NCI-H2107 (cell line): ENCODE measurements around the gene SH3BP5.
A peak's percentile ranks its signal among the peaks of the same experiment; 100 is the strongest.

Source experiments
- DNase-seq: peaks from one replicate; lab custom pipeline; 2025; lab: John Stamatoyannopoulos, UW

SH3BP5 gene

DNA sequence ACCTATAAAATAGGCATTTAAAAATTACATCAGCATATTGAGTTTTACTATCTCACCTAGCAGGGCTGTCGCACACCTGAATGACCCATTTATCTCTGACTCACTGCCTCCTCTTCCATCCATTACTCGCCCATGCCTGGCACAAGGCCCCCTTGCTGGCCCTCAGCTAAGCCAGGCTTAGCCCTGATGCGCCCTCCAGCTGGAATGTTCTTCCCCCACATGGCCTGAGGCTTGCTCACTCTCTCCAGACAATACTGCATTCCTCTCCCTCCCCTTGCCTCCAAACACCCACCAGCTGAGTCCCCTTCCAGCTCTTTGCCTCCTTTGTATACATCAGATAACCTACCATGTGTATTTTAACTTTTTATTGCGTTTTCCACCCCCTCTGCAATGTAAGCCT, 7.2 kb downstream of the SH3BP5 start:
- DNase-seq, result no peak

DNA sequence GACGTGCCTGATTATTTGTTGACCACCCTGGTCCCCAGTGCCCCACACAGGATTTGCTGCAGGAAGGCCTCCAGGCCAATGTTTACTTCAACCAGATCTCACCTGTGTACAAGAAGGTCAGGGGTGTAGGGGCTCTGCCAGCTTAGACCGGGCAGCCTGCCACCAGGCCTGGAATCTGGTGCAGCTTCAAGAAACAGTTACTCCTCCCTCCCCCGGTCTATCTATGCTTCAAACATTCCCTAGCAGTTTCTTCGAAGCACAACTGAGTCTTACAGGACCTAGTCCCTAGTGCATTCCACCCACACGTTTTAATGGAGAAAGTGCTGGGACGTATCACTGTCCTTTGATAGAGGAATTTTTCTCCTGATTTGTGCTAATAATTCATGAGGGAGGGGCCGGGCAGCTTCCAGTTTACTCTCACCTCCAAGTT, 8.0 kb downstream of the SH3BP5 start:
- no peak for DNase-seq

DNA sequence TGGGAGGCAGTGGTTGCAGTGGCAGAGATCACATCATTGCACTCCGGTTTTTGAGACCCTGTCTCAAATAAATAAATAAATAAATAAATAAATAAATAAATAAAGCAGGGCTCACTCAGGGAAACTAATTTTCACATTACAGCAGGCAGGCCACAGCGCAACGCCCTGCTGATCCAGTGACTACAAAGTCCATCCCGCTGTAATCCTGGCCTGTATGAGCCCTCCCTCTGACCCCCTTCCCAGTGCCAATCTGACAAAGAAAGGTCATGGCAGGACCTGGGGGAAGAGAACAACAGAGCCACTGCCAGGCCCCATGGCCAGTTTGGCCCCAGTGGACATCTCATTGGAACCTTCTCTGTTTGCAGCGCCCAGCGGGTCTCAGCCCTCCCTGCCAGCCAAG, 9.3 kb downstream of the SH3BP5 start:
- DNase-seq, result no peak

DNA sequence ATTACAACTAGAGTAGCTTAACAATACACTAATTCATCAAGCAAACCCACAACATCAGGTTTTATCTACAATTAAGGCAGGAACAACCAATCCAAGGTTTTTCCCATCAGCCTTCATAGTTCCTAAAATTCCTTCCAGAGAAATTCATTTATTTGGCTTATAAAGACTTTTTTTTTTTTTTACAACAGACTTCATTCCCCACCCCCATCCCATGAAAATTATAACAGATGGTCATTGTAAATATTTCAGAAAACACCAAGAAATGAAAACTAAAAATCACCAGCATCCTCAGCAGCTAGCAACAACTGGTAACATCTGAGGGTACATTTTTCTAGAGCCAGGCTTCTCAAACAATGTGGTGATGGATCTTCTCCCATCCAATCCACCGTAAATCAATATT, 11.0 kb downstream of the SH3BP5 start:
- DNase-seq, result no peak

DNA sequence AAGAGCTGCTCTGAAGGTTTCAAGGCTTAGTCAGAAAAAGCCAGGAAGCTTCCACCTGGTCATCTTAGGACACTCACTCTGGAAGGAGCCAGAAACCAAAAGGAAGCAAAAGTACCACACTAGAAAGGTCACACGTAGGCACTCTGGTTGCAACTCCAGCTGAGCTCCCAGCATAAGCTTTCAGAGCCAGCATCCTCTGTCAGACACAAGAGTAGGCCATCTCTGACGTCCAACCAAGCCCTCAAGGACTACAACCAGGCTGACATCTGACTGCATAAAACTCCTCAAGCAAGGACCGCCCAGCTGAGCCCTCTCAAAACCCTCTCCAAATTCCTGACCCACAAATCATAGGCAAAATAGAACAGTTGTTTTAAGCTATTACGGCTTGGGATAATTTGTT, 12.8 kb downstream of the SH3BP5 start:
- DNase-seq, result no peak

DNA sequence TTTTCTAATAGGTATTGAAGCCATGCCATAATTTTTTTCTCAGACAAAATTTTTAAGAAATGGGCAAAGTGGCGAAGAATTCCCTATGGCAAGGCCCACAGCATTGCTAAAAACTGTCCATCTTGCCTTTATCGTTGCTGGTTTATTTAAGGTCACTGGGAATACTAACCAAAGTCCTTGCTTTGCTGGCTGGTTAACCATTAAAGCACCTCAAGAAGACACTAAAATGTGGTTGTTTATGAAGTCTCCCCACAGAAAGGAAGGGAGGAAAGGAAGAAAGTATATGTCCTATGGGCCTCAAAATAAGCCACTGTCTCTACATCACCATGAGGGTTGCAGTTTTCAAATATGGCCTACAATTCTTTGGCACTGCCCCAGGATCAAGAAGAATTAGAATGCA, 13.2 kb downstream of the SH3BP5 start:
- no peak for DNase-seq

DNA sequence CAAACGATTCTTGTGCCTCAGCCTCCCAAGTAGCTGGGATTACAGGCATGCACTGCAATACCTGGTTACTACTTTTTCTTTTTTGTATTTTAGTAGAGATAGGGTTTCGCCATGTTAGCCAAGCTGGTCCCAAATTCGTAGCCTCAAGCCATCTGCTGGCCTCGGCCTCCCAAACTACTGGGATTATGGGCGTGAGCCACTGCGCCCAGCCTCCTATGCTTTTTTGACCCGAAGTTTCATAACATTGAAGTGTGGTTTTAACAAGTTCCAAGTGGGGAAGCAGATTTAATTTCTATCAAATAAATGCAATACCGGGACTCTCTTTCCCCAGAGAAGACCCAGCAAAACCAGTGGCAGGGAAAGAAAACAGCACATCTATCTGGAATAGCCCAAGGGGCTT, 13.7 kb downstream of the SH3BP5 start:
- no peak for DNase-seq

DNA sequence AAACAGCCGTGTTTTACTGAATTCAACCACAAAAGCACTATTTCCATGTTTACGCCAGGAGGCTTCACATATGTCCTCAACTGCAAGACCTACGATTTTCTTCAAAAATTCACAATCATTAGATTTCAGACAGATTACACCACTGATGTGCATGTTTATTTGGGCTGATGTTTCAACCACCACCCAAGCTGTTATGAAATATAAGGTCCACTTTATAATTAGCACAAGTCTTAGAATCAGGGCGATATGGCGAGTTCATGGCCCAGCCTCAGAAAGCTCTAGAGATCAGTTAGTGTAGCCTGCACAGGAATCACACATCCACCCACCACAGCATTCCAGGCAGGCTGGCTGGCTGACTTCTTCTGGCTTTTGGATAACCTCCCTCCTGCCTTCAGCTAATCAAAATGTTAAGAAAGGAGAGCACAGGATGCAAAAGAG, 15.4 kb downstream of the SH3BP5 start:
- DNase-seq, result no peak

DNA sequence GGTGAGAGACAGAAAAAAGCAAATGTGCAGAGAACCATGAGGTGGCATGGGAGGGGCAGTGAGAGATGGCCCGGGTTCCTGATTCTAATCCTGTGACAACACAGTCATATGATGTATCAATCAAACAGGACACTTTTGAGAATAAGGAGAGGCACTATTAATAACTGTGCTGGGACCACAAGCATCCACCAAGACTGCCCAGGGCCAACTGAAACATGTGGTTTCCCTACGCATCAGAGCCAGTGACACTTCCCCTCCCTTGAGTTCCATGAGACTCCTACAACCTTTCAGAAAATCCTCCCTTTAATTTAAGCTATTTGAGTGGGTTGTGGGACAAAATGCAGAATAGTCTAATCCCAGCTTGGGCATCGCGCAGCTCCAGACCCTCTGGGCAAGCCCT, 17.4 kb downstream of the SH3BP5 start:
- no peak for DNase-seq

DNA sequence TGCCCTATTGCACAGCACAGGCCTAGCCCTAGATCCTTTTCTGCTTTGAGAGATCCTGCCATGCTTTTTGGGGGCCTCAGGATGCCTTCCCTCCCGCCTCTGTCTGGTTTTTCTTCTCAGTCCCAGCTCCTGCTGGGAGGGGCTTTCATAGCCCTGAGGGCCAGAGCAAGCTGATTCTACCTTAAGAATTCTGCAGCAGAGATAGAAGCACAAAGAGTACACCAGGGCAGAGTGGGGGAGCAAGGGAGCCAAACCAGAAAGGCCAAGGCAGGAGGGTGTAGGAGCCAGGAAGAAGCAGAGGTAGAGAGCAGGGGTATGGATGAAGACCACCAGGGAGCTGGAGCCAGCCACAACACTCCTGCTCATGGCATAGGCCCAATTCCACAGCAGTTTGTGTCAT, 18.1 kb downstream of the SH3BP5 start:
- DNase-seq, result no peak

DNA sequence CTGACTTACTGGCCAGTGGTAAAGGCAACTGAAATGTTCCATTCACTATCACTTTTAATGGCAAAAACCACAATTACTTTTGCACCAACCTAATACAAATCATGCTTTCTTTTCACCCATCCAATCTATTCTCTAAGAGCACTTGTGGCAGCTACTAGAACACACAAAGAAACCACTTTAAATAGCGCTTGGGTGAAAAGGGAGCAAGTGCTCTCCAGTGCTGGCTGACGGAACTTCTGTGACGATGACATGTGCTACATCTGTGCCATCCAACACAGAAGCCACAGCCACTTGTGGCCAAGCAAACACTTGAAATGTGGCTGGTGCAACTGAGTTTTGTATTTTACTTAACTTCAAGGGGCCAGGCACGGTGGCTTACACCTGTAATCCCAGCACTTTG, 18.9 kb downstream of the SH3BP5 start:
- DNase-seq, result peak; percentile 69

DNA sequence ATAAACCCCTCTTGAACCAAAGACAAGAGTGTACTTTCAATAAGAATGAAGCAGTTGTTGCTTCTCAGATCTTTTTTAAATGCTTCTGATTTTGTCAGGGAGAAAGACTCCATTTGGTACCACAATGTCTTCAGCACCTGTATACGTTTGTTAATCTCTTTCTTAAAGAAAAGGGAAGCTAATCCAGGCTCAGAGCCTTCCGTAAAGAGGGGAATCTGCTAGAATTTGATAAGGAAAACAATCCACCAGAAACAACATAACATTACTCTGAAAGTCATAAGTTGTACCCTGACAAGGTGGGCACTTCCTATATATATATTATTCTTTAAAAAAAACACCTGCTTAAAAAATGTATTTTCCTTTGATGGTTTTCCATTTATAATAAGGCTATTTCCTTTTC, 19.8 kb downstream of the SH3BP5 start:
- DNase-seq, result no peak

DNA sequence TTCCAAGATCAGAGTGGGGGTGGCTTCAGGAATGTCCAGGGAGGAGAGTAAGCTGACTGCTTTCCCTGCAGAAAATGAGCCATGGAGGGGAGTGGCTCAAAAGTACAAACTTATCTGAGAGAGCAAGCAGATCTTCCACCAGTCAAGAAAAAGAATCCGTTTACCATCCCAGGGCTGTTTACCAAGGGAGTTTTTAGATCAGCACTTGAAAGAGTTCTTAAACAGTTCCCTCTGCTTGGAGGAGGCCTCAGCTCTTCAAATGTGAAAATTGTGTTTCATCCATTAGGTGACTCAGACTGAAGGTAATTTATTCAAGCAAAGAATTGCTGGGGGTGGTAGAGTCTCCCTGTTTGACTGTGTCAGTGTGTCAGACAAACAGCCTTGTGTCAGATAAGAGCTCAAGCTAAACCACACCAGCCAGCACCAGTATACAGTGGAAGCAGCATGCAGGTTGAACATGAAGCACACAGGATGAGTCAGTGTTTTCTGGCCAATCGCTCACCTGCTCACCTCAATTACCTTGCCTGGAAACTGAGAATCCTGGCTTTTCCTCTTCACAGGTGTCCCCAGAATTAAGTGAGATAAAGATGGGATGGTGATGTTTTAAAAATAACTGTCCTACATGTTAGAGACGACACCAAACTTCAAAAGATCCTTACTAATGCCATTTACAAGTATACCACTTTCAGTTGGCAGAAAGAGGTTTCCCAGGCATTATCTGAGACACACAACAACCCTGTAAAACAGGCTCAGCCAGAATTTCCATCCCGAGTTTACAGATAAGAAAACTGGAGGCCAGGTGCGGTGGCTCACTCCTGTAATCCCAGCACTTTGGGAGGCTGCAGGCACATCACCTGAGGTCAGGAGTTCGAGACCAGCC, 21.7 kb downstream of the SH3BP5 start:
- peak; percentile 17 for DNase-seq

DNA sequence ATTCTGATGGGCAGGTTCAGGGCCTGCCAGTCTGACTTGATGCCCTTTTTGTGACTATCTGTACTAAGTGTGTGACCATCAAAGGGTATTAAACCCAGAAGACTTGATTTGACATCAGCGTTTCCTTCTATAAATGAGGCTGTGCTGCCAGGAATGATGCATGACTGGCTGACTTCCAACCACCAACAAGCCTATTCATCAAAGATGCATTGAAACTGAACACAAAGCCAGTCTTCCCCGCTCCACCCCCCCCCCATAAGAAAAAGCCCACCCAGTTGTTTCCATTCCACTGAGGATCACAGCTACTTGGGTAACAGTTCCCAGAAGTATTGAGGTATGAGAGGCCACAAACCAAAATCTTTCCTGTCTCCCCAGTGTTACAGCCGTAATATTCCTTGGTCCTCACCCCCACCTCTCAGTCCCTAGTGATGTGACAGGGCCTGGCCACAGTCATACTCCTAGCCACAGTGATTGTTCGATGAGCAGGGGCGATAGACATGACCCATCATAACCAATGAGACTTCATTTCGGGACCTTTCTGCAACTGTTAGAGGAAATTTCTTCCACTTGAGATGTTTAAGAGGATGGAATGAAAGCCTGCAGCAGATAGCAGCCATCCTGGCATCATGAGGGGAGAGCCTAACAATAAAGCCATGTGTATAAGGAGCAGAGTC, 22.6 kb downstream of the SH3BP5 start:
- DNase-seq, result no peak

DNA sequence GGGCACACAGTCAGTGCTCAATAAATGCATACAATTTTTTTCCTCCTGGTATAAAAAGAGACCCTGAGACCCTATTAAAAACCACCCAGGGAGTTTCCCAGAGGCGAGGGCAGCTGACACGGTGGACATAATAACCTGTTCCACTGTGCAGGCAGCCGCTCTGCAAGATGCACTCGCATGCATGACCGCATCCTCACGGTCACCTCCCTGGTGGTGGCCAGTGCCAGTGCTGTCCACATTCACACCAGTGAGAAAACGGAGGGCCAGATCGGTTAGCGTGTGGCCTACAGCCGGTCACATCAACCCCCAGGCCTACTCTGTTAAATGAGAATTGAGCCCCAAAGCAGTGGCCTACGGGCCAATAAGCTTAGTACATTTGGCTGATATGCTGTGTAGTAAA, 24.8 kb downstream of the SH3BP5 start:
- DNase-seq, result no peak

DNA sequence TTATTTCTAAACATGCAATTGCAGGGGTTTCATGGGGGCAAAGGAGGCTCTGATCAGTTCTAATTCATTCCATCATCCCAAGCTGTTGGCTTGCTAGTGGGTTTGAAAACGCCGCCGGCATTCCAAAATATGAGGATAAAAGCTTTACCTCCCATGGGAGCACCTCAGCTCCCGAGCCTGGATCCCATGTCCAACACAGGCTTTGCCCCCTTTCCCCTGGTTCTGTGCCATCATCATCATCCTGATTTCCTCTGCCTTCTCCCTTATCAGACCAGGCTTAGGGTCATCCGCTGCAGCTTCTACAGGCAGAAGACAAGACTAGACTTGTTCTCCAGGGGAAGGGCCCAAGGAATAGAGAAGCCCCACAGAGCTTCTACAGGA, 25.4 kb downstream of the SH3BP5 start:
- no peak for DNase-seq

DNA sequence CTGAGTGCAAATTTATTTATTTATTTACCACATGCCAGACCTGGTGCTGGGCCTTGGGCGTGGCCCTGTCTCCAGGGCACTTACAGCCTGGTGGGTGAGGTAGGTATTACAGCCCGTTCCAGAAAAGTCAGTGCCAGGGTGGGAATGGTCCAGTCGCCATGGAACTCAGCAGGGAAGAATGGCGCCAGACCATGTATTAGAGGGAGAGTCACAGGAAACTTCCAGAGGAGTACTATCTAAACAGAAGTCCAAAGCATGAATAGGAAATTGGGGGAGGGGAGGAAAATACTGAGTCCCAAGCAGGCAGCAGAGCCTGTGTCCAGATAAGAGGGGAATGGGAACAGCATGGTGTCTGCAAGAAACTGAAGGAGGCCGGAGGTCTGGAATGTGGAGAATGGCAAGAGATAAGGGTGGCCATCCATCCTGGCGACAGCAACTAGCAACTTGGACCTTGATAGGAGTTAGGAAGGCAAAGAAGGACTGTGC, 27.0 kb downstream of the SH3BP5 start:
- no peak for DNase-seq

DNA sequence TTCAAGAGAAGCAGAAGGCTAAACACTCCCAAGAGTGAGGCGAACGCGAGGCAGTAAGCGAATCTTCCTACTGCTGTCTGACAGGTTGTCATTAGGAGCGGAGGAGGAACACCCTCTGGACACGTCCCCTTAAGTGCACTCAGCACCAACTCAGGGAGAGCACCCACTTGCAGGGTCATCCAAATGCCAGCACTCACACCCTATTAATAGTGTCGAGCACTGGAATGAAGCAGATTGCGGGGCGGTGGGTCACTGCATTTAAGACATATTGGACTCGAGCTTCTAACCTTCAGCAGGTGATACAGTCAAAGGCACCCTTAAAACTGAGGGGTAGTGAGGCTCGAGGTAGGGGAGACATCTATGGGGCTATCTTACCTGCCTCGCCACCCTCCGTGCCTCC, 28.7 kb downstream of the SH3BP5 start:
- DNase-seq, result no peak

DNA sequence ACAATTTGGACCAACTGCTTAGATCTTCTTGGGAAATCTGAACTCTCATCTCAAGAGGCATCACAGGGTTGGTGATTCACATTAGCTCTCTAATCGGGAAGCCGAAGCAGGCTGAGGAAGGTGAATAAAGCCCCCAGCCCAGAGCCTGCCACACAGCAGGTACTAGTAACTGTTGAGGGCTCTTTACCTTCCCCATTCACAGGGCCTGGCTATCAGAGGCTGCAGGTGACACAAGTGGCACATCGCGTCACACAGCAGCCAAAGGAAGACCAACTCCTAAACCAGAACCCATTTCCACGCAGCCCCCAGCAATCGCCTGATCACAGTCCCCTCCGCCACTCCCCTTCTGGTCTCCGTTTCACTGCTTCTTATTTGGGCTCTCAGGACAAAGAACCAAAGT, 29.2 kb downstream of the SH3BP5 start:
- DNase-seq, result no peak

DNA sequence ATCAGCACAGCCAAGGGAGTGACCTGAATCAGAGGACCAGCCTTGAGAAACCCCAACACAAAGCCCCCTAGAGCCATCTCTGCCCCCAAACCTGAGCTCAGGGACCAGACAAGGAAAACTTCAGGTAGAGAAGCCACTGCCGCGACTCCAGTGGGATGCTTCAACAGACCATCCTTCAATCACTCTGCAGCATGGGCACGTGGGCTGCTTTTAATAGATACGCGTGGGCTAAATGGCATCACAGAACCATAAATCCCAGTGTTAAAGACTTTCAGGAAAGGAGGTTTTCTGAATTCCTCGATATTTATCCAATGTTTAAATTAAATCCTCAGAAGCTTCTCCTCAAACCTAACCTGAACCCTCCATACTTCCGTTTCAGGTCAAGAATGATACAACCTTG, 30.6 kb downstream of the SH3BP5 start:
- DNase-seq, result no peak

DNA sequence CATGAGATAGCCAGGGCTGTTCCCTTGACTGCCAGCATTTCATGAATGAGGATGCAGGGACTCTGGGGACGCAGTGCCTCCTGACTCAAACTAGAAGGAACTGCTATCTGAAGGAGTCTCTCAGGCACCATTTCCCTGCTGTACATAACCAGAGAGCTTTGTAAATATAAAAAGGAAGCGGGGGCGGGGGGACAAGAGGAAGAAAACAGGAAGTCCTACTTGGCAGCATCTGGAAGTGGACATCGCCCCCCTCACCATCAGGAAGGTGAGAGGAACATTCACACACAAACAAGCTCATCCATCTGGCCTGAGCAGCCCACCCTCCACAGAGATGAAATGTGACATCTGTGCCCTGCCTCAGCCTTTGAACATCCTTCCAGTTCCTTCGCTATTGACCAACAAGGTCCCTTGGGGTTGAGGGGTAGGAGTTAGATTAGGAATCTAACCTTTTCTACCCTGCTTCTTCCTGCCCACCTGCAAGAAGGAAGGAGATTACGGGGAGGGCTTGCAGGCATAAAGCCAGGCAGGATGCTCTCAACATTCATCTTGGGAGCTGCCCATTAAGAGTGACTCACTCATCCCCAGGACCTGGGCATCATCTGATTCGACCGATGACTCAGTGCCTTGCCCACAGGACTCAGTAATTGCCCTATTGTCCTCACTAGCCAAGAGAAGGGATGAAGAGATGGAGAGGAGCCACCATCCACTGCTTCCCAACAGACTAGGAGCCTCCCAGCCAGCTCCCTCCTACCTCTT, 31.9 kb downstream of the SH3BP5 start:
- no peak for DNase-seq

DNA sequence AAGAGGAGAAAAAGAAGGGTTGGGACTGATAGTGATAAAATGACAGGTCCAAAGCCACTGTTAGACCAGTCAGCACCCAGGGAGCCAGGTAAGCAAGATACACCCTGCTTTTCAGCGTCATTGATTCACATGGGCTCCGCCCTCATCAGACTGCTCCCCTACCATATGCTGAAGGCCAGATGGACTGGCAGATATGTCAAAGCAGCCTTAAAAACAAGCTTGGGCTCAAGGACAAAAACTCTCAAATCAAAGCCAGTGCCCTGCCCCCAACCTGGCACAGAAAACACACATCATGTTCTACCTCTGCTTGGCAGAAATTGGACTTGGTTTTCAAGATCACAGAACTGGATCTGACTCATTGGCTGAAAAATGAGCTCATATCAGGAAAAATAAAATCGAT, 33.4 kb downstream of the SH3BP5 start:
- no peak for DNase-seq

DNA sequence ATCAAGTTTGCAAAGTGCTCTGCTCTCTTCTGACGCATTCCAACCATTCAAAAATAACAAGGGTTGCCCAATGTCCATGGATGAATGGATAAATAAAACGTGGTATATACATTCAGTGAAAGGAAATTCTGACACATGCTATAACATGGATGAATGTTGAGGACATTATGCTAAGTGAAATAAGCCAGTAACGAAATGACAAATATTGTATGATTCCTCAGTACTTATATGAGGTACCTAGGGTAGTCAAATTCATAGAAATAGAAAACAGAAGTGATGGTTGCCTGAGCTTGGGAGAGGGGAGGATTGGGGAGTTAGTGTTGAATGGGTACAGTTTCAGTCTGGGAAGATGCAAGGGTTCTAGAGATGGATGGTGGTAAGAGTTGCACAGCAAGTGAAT, 33.9 kb downstream of the SH3BP5 start:
- no peak for DNase-seq
